Fibroblast of lung (primary cell): ENCODE measurements around the gene HID1. TPM values are rescaled to one million over a fixed set of nuclear protein-coding genes. Genes with fewer than 3 reads are reported as not detected.

ENCODE experiments used
- DNase-seq, 2 donors: peaks; one replicate each; pipeline versions ENCODE4 v3.0.0 to v3.0.0-alpha.2; 2010; ENCODE audit warnings: low read depth in 2 of 2
- H2AFZ ChIP-seq: 2 replicates; pipeline ENCODE4 v1.5.1; 2012; ENCODE audit warnings: low read length, control low read depth, inconsistent platforms
- H3K27ac ChIP-seq: 2 replicates; pipeline ENCODE4 v1.5.1; 2011; ENCODE audit warnings: low read length, control low read depth; ENCODE audit not compliant: insufficient read depth
- H3K27me3 ChIP-seq: 2 replicates; pipeline ENCODE4 v1.5.1; 2011; ENCODE audit warnings: mild to moderate bottlenecking, low read length; ENCODE audit not compliant: control insufficient read depth, insufficient read depth
- H3K36me3 ChIP-seq: 2 replicates; pipeline ENCODE4 v1.5.1; 2011; ENCODE audit warnings: low read length; ENCODE audit not compliant: control insufficient read depth, insufficient read depth
- H3K4me1 ChIP-seq: 2 replicates; pipeline ENCODE4 v1.5.1; 2011; ENCODE audit warnings: low read length; ENCODE audit not compliant: control insufficient read depth, insufficient read depth; ENCODE audit errors: extremely low read depth
- H3K4me2 ChIP-seq: 2 replicates; pipeline ENCODE4 v1.5.1; 2011; ENCODE audit warnings: low read length, control low read depth; ENCODE audit not compliant: insufficient read depth; ENCODE audit errors: extremely low read depth
- H3K4me3 ChIP-seq, 4 experiments: fragments of 200-600 bp in 1 of 4; sonication (generic) in 1 of 4; replicated peaks in 1 of 4; 2 replicates each; pipeline ENCODE4 v1.5.1; 2011 to 2016; ENCODE audit warnings: low read length in 4 of 4, low read depth in 3 of 4, mild to moderate bottlenecking in 3 of 4, control low read depth in 2 of 4, inconsistent platforms in 1 of 4, mixed read lengths in 1 of 4; ENCODE audit not compliant: insufficient read depth in 1 of 4; ENCODE audit errors: control extremely low read depth in 1 of 4
- H3K79me2 ChIP-seq: 2 replicates; pipeline ENCODE4 v1.5.1; 2012; ENCODE audit warnings: mild to moderate bottlenecking, low read length, inconsistent platforms; ENCODE audit not compliant: control insufficient read depth, insufficient read depth
- H3K9ac ChIP-seq: 2 replicates; pipeline ENCODE4 v1.5.1; 2011; ENCODE audit warnings: mild to moderate bottlenecking, low read length, control low read depth; ENCODE audit not compliant: insufficient read depth
- H3K9me3 ChIP-seq: 2 replicates; pipeline ENCODE4 v1.5.1; 2012; ENCODE audit warnings: low read depth, low read length; ENCODE audit not compliant: control insufficient read depth, insufficient read depth
- H4K20me1 ChIP-seq: 2 replicates; pipeline ENCODE4 v1.5.1; 2011; ENCODE audit warnings: low read length; ENCODE audit not compliant: control insufficient read depth, insufficient read depth; ENCODE audit errors: extremely low read depth
- CTCF ChIP-seq, 2 donors: IDR thresholded peaks in 1 of 2; conservative IDR thresholded peaks in 1 of 2; 1 replicate in 1 of 2; 2 replicates in 1 of 2; pipeline ENCODE4 v1.5.1; 2011 to 2012; ENCODE audit warnings: low read length in 2 of 2, control low read depth in 1 of 2, inconsistent platforms in 1 of 2, low read depth in 1 of 2, mild to moderate bottlenecking in 1 of 2
- EZH2 ChIP-seq: IDR thresholded peaks from 2 replicates; pipeline ENCODE4 v1.5.1; 2012; ENCODE audit warnings: low read length, control low read depth, mild to moderate bottlenecking; ENCODE audit errors: missing control alignments
- polyA plus RNA-seq, 2 donors: library from polyadenylated mRNA; depleted of rRNA in 1 of 2; stranded (reverse) in 1 of 2; unstranded in 1 of 2; fragments of >200 nt; gene quantifications; 2 replicates each; pipeline ENCODE4 v1.2.1, GENCODE V29; 2011 to 2012; ENCODE audit warnings: missing spikeins in 1 of 2
- total RNA-seq: library from RNA; depleted of rRNA; stranded (reverse); fragments of >200 nt; gene quantifications from 2 replicates; pipeline ENCODE4 v1.2.1, GENCODE V29; 2014

Gene HID1
- total and polyA plus RNA-seq, 2 donors (not counting 1 experiment from before 2014, with no cell fraction given) = 0.17 to 0.23 TPM

DNA sequence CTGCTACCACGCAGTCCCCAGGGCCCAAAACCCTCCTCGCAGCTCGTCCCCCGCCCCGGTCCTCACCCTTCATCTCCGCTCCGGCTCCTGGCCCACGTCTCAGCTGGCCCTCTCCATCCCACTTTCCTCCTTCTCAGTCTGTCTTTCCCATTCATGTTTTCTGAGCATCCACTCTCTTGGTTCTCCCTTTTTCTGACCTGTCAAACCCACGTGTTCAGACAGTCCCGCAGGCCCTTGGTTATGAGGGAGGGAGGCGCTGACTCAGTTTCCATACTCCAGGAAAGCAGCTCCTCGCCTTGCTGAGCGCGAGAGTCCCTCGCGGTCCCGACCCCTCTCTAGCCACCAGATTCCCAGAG, 392 bp upstream of the HID1 start:
- no peaks in the 10 kb centered on the region for H3K79me2 ChIP-seq
- no peak overlapping the region for H3K27ac ChIP-seq
- no peak overlapping the region for H3K4me2 ChIP-seq
- no peaks in the 10 kb centered on the region for H3K9me3 ChIP-seq
- no peak for DNase-seq
- peak overlapping the region in 1 of 4 experiments; percentile 28 for H3K4me3 ChIP-seq
- H3K4me1 ChIP-seq = no peaks in the 10 kb centered on the region
- peaks cover 27% of the 10 kb centered on the region for H3K27me3 ChIP-seq
- TF ChIP-seq CTCF (conservative IDR thresholded peaks at IDR 0.05 in 1 of 2, IDR thresholded peaks at IDR 0.05 in 1 of 2; ENCODE audit: low read depth in 1 of 2, low read length in 2 of 2) (no peak), EZH2 (peak; percentile 80)
- no peak overlapping the region for H3K9ac ChIP-seq
- no peak overlapping the region for H2AFZ ChIP-seq
- no peaks in the 10 kb centered on the region for H4K20me1 ChIP-seq
- H3K36me3 ChIP-seq = no peaks in the 10 kb centered on the region

DNA sequence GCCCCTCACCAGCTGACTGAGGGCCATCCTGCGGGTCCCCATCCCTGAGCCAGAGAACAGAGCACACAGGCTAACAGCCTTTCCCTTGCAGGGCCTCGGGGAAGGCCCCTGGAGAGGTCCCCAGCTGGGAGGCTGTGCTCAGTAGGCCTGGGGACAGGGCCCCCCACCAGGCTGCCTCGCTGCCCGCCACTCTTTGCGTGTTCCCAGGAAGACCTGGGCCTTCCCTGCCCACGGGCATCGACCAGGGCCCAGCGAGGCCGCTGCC, 785 bp downstream of the HID1 start:
- H4K20me1 ChIP-seq = no peaks in the 10 kb centered on the region
- no peaks in the 10 kb centered on the region for H3K9me3 ChIP-seq
- DNase-seq = no peak
- H3K4me1 ChIP-seq = no peaks in the 10 kb centered on the region
- H3K36me3 ChIP-seq = no peaks in the 10 kb centered on the region
- H3K9ac ChIP-seq = no peak overlapping the region
- H2AFZ ChIP-seq = no peak overlapping the region
- peak; percentile 70 for TF ChIP-seq EZH2
- no peak for TF ChIP-seq CTCF (conservative IDR thresholded peaks at IDR 0.05 in 1 of 2, IDR thresholded peaks at IDR 0.05 in 1 of 2; ENCODE audit: low read depth in 1 of 2, low read length in 2 of 2)
- H3K4me3 ChIP-seq = no peak overlapping the region
- H3K27ac ChIP-seq = no peak overlapping the region
- H3K4me2 ChIP-seq = no peak overlapping the region
- H3K79me2 ChIP-seq = no peaks in the 10 kb centered on the region
- H3K27me3 ChIP-seq = peaks cover 27% of the 10 kb centered on the region

- no peak for DNase-seq
- Histone ChIP-seq H2AFZ (no peak overlapping the region), H3K4me3 (no peak overlapping the region), H3K36me3 (no peaks in the 10 kb centered on the region), H3K27ac (no peak overlapping the region), H3K4me2 (no peak overlapping the region), H4K20me1 (no peaks in the 10 kb centered on the region), H3K27me3 (peaks cover 27% of the 10 kb centered on the region), H3K79me2 (no peaks in the 10 kb centered on the region), H3K9ac (no peak overlapping the region), H3K9me3 (no peaks in the 10 kb centered on the region), H3K4me1 (no peaks in the 10 kb centered on the region)
- TF ChIP-seq CTCF (conservative IDR thresholded peaks at IDR 0.05 in 1 of 2, IDR thresholded peaks at IDR 0.05 in 1 of 2; ENCODE audit: low read depth in 1 of 2, low read length in 2 of 2) (no peak), EZH2 (no peak)
These were observed 1.3 kb downstream of the HID1 start for GRCh38 chr17:74971069-74971841.
